ENCODE results near the gene CYP26A1.

CYP26A1 gene

GRCh38 chr10:93125966-93126365, 52.3 kb downstream of the CYP26A1 start:
- no peak overlapping the region for H3K27ac ChIP-seq
- TF ChIP-seq CTCF (conservative IDR thresholded peaks at IDR 0.05): no peak
- TF ChIP-seq ZFX (IDR thresholded peaks at IDR 0.05): no peak

- peak; percentile 64 for TF ChIP-seq CTCF (conservative IDR thresholded peaks at IDR 0.05)
- no peak for TF ChIP-seq ZFX (IDR thresholded peaks at IDR 0.05)
- H3K27ac ChIP-seq: no peak overlapping the region
Observed at GRCh38 chr10:93126483-93127052, 52.9 kb downstream of the CYP26A1 start.

All from C4-2B (cell line).